Neutrophil (primary cell): ENCODE results near the gene CMTM7.

Source experiments
- H3K27ac ChIP-seq: fragments of 200-600 bp; sonication (generic); 2 replicates; pipeline ENCODE4 v1.5.1; 2016; ENCODE audit warnings: mild to moderate bottlenecking, moderate library complexity
- H3K27me3 ChIP-seq: fragments of 200-600 bp; sonication (generic); 2 replicates; pipeline ENCODE4 v1.6.0; 2016; ENCODE audit warnings: mild to moderate bottlenecking
- H3K36me3 ChIP-seq: fragments of 200-600 bp; sonication (generic); 2 replicates; pipeline ENCODE4 v1.5.1; 2017
- H3K4me1 ChIP-seq, 2 experiments: fragments of 200-600 bp in 1 of 2; sonication (generic) in 1 of 2; 1 replicate in 1 of 2; 2 replicates in 1 of 2; pipeline versions ENCODE4 v1.5.1 to v1.6.1; 2013 to 2016; ENCODE audit warnings: low read depth in 1 of 2, low read length in 1 of 2, mild to moderate bottlenecking in 1 of 2, moderate library complexity in 1 of 2; ENCODE audit not compliant: control insufficient read depth in 1 of 2, insufficient read depth in 1 of 2
- H3K4me3 ChIP-seq, 2 experiments: fragments of 200-600 bp in 1 of 2; sonication (generic) in 1 of 2; 1 replicate in 1 of 2; 2 replicates in 1 of 2; pipeline ENCODE4 v1.5.1; 2013 to 2016; ENCODE audit warnings: low read depth in 1 of 2, low read length in 1 of 2, mild to moderate bottlenecking in 1 of 2, moderate library complexity in 1 of 2
- H3K9me3 ChIP-seq: fragments of 200-600 bp; sonication (generic); 2 replicates; pipeline ENCODE4 v1.5.1; 2016
- CTCF ChIP-seq: fragments of 200-600 bp; sonication (generic); IDR thresholded peaks from 2 replicates; pipeline ENCODE4 v1.5.1; 2016; ENCODE audit warnings: antibody characterized with exemption

CMTM7 gene

GRCh38 chr3:32410367-32411246 is 19.0 kb downstream of the CMTM7 start:
- H3K36me3 ChIP-seq = no peaks in the 10 kb centered on the region
- TF ChIP-seq CTCF = no peak
- peaks cover 72 to 87% of the 10 kb centered on the region in 2 experiments for H3K4me1 ChIP-seq
- H3K27ac ChIP-seq = peak overlapping the region; percentile 90
- H3K4me3 ChIP-seq = no peak overlapping the region
- no peaks in the 10 kb centered on the region for H3K27me3 ChIP-seq
- H3K9me3 ChIP-seq = no peaks in the 10 kb centered on the region

- no peaks in the 10 kb centered on the region for H3K36me3 ChIP-seq
- no peak overlapping the region for H3K4me3 ChIP-seq
- H3K27me3 ChIP-seq = no peaks in the 10 kb centered on the region
- TF ChIP-seq CTCF = no peak
- peaks cover 66 to 83% of the 10 kb centered on the region in 2 experiments for H3K4me1 ChIP-seq
- H3K27ac ChIP-seq = peak overlapping the region; percentile 90
- no peaks in the 10 kb centered on the region for H3K9me3 ChIP-seq
Observed at GRCh38 chr3:32411442-32411841, 19.8 kb downstream of the CMTM7 start.

GRCh38 chr3:32412887-32413286 is 21.2 kb downstream of the CMTM7 start:
- no peak overlapping the region for H3K4me3 ChIP-seq
- TF ChIP-seq CTCF = no peak
- no peaks in the 10 kb centered on the region for H3K9me3 ChIP-seq
- no peaks in the 10 kb centered on the region for H3K36me3 ChIP-seq
- H3K4me1 ChIP-seq = peaks cover 51 to 69% of the 10 kb centered on the region in 2 experiments
- H3K27ac ChIP-seq = no peak overlapping the region
- H3K27me3 ChIP-seq = no peaks in the 10 kb centered on the region

- Histone ChIP-seq H3K36me3 (no peaks in the 10 kb centered on the region), H3K27ac (peak overlapping the region; percentile 72), H3K27me3 (no peaks in the 10 kb centered on the region), H3K4me1 (peaks cover 40 to 58% of the 10 kb centered on the region in 2 experiments), H3K9me3 (no peaks in the 10 kb centered on the region), H3K4me3 (no peak overlapping the region)
- TF ChIP-seq CTCF = no peak
Observed at GRCh38 chr3:32413845-32414521, 22.3 kb downstream of the CMTM7 start.

- no peaks in the 10 kb centered on the region for H3K36me3 ChIP-seq
- H3K27me3 ChIP-seq = no peaks in the 10 kb centered on the region
- peak overlapping the region; percentile 72 for H3K27ac ChIP-seq
- H3K9me3 ChIP-seq = no peaks in the 10 kb centered on the region
- no peak overlapping the region for H3K4me3 ChIP-seq
- peaks cover 38 to 56% of the 10 kb centered on the region in 2 experiments for H3K4me1 ChIP-seq
- no peak for TF ChIP-seq CTCF
Observed at GRCh38 chr3:32414522-32415202, 23.0 kb downstream of the CMTM7 start.
